Fibroblast of the aortic adventitia (primary cell): ENCODE results near the gene TUBG1. TPM values are rescaled to one million over a fixed set of nuclear protein-coding genes. Genes with fewer than 3 reads are reported as not detected.
"Not testable (repeated sequence)": the region's sequence is repeated elsewhere in the genome, so short reads cannot be mapped to it uniquely, and the experiment has no call there.

Experiments
- DNase-seq: peaks from one replicate; pipeline ENCODE4 v3.0.0-alpha.2; 2010; ENCODE audit warnings: low read depth
- H3K4me3 ChIP-seq: 2 replicates; pipeline ENCODE4 v1.5.1; 2011; ENCODE audit warnings: low read depth, mild to moderate bottlenecking, control low read depth, low read length, moderate library complexity
- total RNA-seq: library from RNA; depleted of rRNA; stranded (reverse); fragments of >200 nt; gene quantifications from 2 replicates; pipeline ENCODE4 v1.2.3, GENCODE V29; 2012; ENCODE audit warnings: low replicate concordance
- TF ChIP-seq, protein P1 (sequence below): IDR thresholded peaks from 2 replicates; pipeline ENCODE4 v1.5.1; 2011; ENCODE audit warnings: mild to moderate bottlenecking, low read length, control low read depth, inconsistent platforms; ENCODE audit not compliant: insufficient read depth

TUBG1 gene
- total RNA-seq, 1 donor: 50.6 TPM

DNA sequence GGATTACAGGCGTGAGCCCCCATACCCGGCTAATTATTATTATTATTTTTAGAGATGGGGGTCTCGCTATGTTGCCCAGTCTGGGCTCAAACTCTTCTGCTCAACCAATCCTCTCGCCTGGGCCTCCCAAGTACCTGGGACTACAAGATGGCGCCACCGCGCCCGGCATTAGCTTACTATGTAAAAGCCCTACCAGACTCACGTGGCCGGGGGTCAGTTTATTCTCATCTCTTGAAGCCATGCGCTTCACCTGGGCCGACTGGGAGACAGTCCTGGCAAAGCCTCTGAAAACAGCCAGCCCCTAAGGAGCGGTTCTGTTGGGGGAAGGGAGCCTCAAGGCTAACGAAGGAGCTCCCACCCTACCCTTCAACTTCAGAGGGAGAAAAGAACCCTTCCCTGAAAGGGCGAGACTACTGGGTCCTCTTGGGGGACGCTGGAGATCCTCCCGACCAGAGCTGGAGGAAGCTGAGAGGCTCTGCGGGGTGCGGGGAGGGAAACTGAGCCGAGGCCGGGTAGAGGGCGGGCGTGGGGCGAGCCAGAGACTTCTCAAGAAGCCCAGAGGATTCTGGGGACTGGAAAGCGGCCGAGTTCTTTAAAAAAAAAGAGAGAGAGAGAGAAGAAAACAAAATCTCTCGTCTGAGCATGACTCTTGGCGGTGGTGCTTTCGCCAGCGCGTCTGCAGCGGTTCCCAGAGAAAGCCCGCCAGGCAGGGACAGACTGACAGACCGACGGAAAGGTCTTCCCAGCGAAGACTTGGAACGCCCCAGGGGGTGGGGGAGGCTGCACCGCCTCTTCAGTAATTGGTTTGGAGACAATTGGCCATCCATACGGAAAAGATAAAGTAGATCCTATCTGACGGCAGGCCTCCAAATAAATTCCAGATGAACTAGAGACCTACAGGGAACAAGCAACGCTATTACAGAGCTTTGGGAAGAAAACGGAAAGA lies 44.0 kb downstream of the TUBG1 start:
- TF ChIP-seq, protein P1, sequence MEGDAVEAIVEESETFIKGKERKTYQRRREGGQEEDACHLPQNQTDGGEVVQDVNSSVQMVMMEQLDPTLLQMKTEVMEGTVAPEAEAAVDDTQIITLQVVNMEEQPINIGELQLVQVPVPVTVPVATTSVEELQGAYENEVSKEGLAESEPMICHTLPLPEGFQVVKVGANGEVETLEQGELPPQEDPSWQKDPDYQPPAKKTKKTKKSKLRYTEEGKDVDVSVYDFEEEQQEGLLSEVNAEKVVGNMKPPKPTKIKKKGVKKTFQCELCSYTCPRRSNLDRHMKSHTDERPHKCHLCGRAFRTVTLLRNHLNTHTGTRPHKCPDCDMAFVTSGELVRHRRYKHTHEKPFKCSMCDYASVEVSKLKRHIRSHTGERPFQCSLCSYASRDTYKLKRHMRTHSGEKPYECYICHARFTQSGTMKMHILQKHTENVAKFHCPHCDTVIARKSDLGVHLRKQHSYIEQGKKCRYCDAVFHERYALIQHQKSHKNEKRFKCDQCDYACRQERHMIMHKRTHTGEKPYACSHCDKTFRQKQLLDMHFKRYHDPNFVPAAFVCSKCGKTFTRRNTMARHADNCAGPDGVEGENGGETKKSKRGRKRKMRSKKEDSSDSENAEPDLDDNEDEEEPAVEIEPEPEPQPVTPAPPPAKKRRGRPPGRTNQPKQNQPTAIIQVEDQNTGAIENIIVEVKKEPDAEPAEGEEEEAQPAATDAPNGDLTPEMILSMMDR: no peak
- H3K4me3 ChIP-seq: peak overlapping the region; percentile 48
- peak; percentile 88 for DNase-seq

DNA sequence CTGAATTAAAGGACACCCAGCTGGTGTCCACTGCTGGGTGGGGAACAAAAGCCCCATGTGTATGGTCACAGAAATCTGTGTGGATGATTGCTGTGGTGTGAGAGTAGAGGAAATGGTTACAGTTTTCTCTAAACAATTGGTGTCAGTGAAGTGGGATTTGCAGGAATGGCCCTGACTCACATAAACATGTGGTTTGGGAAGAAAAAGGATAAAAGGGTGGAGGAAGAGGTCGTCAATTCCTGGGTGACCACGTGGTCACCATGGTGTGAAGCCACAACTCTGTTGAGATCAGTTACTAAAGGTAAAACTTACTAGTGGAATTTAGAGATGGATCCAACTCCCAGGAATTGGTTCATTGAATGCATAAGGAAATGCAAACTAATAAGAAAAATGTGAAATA lies 46.0 kb downstream of the TUBG1 start:
- no peak overlapping the region for H3K4me3 ChIP-seq
- DNase-seq: peak; percentile 62
- TF ChIP-seq, protein P1: no peak

DNA sequence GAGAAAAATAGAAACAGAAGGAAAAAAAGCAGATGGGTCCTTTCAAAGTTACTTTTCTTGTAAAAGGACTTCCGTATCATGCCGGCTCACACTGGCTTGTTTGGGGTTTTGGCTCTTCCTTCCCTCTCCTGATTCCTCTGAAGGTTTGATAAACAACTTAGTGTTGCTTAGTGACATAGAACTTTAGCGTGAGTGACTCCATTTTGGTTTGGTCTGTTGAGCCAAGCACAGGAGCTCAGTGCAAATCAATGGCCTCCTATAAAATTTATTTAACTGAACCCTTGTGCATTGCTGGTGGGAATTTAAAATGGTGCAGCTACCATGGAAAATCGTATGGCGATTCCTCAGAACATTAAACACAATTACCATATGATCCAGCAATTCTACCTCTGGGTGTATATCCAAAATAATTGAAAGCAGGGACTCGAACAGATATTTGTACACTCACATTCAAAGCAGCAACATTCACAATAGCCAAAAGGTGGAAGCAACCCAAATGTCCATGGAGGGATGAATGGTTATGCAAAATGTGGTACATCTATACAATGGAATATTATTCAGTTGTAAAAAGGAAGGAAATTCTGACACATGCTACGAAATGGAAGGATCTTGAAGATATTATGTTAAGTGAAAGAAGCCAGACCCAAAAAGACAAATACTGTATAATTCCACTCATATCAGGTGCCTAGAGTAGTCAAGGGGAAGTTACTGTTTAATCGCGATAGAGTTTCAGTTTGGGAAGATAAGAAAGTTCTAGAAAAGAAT lies 48.5 kb downstream of the TUBG1 start:
- no peak for DNase-seq
- TF ChIP-seq, protein P1: no peak
- H3K4me3 ChIP-seq: no peak overlapping the region

DNA sequence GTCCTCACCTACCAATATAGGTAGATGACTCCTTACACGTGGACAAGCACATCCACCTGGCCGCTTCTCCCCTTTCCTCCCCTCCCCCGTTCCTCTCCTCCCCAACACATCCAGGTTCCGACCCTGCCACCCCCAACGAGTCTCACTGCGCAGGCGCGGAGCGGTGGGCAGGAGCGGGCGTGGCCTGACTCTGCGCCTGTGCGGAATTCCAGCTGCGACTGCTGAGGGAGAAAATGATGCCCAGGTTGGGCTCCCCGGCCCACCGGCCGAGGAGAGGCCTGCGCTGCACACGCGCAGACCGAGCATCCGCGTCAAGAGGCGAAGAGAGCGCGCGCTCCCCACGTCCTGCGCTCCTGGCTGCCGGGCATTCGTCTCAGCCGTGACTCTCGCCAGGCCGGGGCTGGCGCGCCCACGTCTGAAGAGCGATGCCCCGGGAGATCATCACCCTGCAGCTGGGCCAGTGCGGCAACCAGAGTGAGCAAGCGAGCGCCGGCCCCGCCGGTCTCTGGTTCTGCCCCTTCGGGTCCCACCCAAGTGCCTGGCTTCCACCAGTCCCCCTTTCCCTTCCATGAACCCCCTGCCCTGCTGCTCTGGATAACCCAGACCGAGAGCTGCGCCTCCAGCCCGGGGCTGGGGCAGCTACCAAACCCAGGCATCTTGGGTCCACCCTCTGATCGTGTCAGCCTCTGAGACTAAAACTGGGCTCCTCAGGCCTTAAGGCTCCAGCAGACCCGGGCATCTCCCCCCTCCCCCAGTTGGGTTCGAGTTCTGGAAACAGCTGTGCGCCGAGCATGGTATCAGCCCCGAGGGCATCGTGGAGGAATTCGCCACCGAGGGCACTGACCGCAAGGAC lies 49.8 kb downstream of the TUBG1 start, which contains the start of gene TUBG2:
Gene TUBG2, plus strand, starts transcription at position 206 of the 853 bp plus-strand sequence. Its CDS starts 220 bp downstream, at position 426.
- TF ChIP-seq, protein P1: no peak
- peak within 1 kb of the TSS; percentile 77 for H3K4me3 ChIP-seq
- DNase-seq: peak; percentile 89

DNA sequence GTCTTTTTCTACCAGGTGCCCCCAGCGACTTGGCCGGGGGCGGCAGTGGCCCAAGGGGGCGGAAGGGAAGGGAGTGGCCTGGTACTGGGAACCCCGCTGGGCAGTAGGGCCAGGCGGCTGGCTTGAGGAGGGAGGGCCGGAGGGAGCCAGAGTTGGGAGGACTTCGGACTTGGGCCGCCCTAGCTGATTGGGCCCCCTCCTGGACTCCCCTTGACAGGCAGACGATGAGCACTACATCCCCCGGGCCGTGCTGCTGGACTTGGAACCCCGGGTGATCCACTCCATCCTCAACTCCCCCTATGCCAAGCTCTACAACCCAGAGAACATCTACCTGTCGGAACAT lies 50.4 kb downstream of the TUBG1 start:
- H3K4me3 ChIP-seq: peak overlapping the region; percentile 77
- DNase-seq: not testable (repeated sequence)

DNA sequence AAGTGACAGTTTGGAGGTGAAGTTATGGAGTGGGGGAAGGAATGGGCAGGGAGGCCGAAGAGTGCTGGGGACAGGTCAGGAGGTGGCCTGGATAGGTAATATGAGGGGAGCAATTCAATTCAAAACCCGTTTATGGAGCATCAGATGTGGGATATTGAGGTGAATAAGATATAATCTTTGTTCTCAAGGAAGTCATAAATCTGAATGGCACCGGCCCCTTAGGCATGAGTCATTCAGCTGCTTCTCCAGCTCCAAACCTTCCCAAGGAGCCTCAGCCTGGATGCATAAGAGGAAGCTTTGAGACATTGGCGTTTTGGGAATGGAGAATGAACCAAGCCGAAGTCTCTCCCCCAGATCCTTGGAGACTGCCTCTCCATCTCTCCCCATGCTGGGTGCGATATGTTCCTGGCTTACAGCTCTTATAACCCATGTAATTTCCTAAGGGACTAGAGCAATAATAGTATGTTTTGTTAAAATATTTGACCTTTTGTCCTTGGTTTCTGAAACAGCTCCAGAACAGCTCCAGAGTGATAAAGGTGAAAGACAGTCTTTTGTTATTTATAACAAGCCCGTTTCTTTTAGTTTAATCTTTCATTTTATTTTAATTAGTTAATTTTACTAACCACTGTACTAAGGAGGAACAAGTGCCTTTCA lies 51.3 kb downstream of the TUBG1 start:
- H3K4me3 ChIP-seq: peak overlapping the region; percentile 41
- peak; percentile 64 for DNase-seq
- TF ChIP-seq, protein P1: no peak

Other genes starting within 250 kb of the TUBG1 start
- 103 and 137 TPM in 2 replicates for gene STAT3, start 221.2 kb upstream of the TUBG1 start, total RNA-seq
- 639 and 721 TPM in 2 replicates for gene CAVIN1, start 186.4 kb upstream of the TUBG1 start, total RNA-seq
- gene ATP6V0A1, start 150.8 kb upstream of the TUBG1 start, total RNA-seq: 40.0 and 60.6 TPM in 2 replicates
- 28.9 and 41.8 TPM in 2 replicates for gene NAGLU, start 73.4 kb upstream of the TUBG1 start, total RNA-seq
- gene HSD17B1, start 56.8 kb upstream of the TUBG1 start, total RNA-seq: 0.99 and 4.7 TPM in 2 replicates
- 11.0 and 19.1 TPM in 2 replicates for gene COASY, start 47.5 kb upstream of the TUBG1 start, total RNA-seq
- gene MLX, start 42.6 kb upstream of the TUBG1 start, total RNA-seq: 10.5 and 41.8 TPM in 2 replicates
- 0.49 and 18.3 TPM in 2 replicates for gene PSMC3IP, start 32.0 kb upstream of the TUBG1 start, total RNA-seq
- gene RETREG3, start 309 bp upstream of the TUBG1 start, total RNA-seq: 41.1 and 52.6 TPM in 2 replicates
- 4.3 and 12.1 TPM in 2 replicates for gene TUBG2, start 49.6 kb downstream of the TUBG1 start, total RNA-seq
- 15.5 and 15.6 TPM in 2 replicates for gene PLEKHH3, start 67.3 kb downstream of the TUBG1 start, total RNA-seq
- 4.3 and 4.9 TPM in 2 replicates for gene CCR10, start 72.2 kb downstream of the TUBG1 start, total RNA-seq
- gene CNTNAP1, start 72.8 kb downstream of the TUBG1 start, total RNA-seq: 32.0 and 41.5 TPM in 2 replicates
- gene EZH1, start 135.4 kb downstream of the TUBG1 start, total RNA-seq: 26.7 and 31.4 TPM in 2 replicates
- 0.27 and 4.8 TPM in 2 replicates for gene RAMP2, start 151.5 kb downstream of the TUBG1 start, total RNA-seq
- 4.2 and 57.2 TPM in 2 replicates for gene VPS25, start 163.8 kb downstream of the TUBG1 start, total RNA-seq
- 0.45 and 3.5 TPM in 2 replicates for gene WNK4, start 170.9 kb downstream of the TUBG1 start, total RNA-seq
- gene COA3, start 189.0 kb downstream of the TUBG1 start, total RNA-seq: 40.8 and 67.5 TPM in 2 replicates
- 0.54 TPM in 1 of 2 replicates, not detected in the other for gene CNTD1, start 189.2 kb downstream of the TUBG1 start, total RNA-seq
- 72.6 and 99.3 TPM in 2 replicates for gene BECN1, start 214.6 kb downstream of the TUBG1 start, total RNA-seq
- 86.3 and 101 TPM in 2 replicates for gene PSME3, start 223.7 kb downstream of the TUBG1 start, total RNA-seq
- 0.25 and 0.72 TPM in 2 replicates for gene AOC2, start 234.9 kb downstream of the TUBG1 start, total RNA-seq
- under 0.01 and 0.08 TPM in 2 replicates for gene AOC3, start 241.5 kb downstream of the TUBG1 start, total RNA-seq